ENCODE results near the gene KCNMA1.
"Not testable (repeated sequence)": the region's sequence is repeated elsewhere in the genome, so short reads cannot be mapped to it uniquely, and the experiment has no call there.

The KCNMA1 gene

DNA sequence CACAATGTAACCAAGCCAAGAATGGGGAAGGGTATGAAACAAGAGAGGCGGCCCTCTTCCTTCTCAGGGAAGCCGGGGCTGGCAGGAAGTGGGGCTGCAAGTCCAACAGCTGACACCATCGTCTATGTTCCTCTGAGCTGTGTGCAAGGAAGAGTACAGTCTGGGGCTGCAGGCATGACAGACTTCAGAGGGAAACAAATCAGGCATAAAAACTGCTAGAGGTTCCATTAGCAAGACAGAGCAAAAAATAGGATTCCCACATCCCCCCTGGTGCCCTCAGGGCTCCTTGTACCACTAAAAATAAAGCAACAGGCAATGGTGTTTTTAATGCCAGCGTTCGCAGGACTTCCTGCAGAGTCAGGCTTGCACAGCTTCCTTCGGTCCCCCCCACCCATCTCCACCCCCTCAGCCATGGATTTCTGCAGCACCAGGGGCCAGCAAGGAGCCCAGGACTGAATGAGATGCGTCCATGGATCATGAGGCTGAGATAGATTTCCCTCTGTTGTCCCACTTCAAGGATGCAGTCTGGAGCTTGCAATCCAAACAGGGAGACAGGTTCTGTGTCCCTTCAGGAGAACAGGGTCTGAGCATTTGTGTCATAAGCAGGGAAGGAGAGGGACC, 34.6 kb downstream of the KCNMA1 start:
- no peak for DNase-seq

DNA sequence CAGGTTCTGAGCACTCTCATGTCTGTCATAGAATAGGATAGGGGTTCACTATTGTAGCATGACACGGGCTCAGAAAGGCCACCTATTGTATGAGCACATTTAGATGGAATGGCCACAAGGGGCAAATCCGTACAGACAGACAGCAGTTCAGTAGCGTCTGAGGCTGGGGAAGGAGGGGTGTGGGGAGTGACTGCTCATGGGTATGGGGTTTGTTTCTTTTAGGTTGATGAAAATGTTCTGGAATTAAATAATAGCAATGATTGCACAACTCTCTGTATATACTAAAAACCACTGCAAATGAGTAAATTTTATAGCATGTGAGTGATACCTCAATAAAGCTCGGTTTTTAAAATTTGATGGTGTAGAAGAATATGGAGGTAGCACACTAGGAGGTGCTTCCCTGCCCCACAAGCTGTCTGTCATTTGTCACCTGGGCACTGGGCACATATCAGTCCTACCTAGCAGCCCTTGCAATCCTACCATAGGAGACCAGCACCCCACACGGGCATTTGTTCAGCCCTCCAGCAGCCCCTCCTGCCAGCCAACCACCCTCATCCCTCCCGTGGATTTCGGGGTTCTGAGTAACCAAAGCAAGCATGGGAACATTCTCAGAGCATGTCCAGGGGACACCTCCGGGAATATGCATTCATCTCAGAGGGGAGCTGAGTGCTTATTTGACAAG, 35.2 kb downstream of the KCNMA1 start:
- no peak for DNase-seq

DNA sequence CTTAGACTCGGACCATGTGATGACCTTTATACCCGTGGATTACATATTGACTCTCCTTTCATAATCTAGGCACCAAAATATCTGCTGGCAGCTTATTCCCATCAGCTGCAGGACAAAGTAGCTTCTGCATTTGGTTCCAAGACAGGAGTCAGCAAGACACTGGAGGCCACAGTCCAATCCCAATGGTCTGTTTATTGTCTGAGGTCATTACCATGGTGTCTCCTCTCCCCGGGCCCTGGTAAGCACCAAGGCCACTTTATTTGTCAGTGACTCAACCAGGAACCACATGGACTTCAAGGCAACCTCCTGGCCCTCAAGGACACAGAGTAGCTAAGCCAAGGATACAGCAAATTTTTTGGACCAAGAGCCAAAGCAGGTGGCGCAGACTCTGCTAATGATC, 36.1 kb downstream of the KCNMA1 start:
- DNase-seq = no peak

DNA sequence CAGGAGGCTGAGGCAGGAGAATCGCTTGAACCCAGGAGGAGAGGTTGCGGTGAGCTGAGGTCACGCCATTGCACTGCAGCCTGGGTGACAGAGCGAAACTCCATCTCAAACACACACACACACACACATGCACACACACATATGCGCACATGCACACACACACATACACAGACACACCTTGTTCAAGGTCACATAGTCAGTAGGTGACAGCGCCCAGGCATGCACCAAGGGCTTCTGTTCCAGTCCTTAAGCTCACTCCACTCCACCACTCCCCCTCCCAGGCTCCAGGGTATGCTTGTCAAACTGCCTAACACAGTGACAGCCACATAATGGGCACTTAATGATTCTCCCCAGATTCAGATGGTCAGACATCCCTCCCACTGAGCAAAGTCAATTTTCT, 37.0 kb downstream of the KCNMA1 start:
- DNase-seq = no peak

DNA sequence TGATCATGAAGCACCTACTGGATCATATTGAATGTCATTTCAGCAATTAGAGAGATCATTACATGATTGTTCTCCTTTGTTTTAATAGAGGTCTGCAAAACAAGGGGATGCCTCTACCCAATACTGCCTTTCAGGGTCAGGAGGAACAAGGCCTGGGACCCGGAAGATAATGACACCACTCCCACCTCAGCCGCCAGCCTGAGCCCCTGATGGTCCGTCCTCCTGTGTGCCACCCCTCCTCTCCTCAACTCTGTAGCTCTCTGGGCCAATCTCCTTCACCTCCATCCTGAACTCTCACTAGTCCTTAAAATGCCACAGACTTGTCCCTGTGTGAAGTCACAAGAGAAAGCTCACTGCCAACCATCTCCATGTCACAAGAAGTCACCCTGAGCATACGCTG, 38.0 kb downstream of the KCNMA1 start:
- no peak for DNase-seq

DNA sequence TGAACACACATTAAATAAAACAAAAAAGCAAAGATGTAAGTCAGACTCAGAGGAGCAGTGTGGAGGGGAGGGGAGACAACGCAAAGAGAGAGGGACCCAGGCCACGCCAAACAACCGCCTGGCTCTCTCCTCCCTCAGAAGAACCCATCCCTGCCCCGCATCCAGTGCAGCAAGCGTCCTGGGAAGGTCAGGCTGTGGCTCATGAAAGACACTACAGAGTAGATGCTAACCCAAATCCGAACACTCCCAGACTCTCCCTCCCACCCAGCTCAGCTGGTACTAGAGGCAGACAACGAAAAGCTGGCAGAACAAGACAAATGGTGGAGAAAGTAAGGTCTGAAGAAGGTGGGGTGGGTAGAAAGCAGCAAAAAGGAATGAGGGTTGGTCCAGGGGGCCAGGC, 39.0 kb downstream of the KCNMA1 start:
- no peak for DNase-seq

DNA sequence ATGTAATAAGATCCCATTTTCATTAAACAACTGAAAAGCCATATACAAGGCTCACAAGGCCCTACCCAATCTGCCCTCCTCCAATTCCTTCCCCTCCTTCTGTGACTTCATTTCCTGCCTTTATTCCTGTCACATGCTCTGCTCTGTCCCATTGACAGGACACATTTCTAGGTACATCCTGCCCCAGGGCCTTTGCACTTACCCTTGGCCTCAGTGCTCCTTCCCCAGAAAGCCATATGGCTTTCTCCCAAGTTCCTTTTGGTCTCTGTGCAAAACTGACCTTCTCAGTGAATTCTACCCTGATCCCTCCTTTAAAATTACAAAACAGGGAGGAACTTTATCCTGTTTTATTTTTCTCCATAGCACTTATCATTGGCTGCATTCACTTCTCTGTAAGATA, 40.0 kb downstream of the KCNMA1 start:
- DNase-seq = no peak

DNA sequence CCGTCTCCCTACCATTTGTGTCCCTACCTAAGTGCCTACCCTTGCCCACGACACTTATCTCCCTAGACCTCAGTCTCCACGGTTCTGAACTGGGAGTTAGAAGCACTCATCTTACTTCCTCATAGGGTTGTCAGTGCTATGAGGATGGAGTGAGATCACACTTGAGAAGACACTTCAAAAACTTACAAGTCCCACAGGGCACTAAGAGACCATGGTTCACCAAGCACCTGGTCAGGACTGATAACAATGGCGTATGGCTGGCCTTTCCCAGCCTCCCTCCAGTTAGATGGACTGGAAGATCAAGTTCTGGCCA, 43.2 kb downstream of the KCNMA1 start:
- DNase-seq = no peak

DNA sequence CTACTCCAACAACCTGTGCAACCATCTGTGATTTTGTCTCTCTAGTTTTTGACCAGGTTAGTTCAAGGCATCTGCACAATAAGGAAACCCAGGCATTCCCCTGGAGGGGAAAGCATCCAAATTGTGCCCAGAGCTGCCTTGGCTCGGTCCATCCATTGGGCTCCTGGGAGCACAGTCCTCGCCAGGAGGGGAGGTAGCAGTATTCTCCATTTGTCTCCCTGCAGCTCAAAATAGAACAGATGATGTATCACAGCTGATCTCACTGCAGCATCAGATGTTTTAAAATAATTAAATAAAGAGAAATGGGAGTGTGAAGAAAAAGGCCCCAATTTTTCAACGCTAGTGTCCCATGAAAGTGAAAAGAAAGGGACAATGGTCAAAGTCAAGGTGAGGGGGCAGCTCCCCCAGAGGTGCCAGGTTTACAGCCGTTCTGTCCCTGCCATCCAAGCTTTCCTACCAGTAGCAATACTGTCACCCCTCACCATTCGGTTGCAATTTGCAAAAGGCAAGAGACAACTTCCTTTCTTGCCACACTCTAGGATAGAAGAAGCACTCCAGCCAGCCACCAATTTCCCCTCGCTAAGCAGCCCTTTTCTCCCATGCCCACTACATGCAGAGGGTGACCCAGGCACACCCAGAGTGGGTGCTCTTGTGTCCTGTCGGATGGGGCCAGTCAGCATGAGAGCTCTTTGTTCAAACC, 43.7 kb downstream of the KCNMA1 start:
- DNase-seq = no peak

DNA sequence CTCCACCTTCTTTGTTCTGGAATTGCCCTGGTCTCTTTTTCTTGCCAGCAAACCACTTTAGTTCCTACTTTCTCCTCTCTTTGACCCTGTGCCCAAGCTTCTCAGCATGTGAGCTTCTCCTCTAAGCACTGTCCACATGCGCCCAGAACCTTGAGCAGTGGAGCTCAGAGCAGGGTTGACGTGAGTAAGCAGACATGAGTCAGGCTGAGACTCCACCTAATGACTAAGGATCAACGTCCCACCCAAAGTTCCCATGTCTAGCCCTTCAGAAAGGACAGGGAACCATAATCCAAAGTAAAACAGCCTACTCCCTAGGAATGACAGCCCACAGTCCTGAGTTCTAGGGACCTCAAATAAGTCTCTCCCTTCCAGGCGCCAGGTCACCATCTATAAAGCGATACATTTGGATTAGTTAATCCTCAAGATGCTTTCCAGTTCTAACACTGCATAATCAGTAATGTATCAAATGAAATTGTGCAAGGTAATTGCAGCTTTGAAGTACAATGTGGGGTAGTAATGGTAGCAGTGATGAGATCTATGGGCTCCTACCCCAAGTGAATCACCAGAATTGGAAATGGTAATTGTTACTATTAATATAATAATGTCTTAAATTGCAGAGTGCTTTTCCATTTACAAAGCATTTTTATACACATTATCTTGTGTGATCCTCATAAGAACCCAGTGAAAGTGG, 44.5 kb downstream of the KCNMA1 start:
- DNase-seq = no peak

DNA sequence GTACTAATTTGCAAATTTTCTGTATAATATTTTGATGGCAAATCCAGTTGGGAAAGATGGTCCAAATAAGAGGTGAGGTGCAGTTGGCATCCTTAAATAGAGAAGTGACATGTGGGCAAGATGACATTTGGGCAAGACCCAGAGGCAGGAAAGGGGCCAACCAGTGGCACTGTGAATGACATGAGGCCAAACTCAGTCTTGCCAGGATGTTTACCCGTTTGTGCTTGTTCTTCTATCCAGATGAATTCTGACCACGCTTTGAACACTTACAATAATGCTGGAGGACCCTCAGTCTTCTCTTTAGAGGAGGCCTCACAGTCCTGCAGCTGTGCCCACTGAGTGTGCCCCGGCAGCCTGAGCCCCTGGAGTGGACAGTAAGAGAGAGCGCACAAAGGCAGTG, 45.1 kb downstream of the KCNMA1 start:
- no peak for DNase-seq

DNA sequence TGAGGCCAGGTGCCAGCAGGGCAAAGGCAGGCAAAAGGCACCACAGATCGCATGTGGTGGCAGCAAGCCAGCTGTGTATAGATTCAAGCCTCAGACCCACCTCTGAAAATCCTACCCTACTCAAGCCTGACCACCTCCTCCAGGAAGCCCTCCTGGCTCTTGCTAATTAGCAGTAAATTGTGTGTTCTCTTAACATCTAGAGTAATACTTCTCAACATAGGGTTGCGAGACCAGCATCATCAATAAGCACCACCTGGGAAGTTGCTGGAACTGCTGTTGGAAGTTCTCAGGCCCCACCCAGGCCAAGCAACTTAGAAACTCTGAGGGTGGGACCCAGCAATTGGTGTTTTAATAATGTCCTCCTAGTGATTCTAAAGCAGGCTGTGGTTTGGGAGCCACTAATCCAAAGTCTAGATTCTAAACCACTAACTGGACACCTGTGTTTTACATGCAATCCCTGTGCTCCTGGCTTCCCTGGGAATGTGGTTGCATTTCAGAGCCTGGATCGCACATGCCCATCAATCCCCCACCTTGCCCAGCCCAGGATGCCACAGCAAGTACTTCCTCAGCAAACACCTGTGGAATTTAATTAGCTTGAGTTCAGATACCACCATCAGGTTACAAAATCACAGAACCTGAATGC, 46.2 kb downstream of the KCNMA1 start:
- no peak for DNase-seq

DNA sequence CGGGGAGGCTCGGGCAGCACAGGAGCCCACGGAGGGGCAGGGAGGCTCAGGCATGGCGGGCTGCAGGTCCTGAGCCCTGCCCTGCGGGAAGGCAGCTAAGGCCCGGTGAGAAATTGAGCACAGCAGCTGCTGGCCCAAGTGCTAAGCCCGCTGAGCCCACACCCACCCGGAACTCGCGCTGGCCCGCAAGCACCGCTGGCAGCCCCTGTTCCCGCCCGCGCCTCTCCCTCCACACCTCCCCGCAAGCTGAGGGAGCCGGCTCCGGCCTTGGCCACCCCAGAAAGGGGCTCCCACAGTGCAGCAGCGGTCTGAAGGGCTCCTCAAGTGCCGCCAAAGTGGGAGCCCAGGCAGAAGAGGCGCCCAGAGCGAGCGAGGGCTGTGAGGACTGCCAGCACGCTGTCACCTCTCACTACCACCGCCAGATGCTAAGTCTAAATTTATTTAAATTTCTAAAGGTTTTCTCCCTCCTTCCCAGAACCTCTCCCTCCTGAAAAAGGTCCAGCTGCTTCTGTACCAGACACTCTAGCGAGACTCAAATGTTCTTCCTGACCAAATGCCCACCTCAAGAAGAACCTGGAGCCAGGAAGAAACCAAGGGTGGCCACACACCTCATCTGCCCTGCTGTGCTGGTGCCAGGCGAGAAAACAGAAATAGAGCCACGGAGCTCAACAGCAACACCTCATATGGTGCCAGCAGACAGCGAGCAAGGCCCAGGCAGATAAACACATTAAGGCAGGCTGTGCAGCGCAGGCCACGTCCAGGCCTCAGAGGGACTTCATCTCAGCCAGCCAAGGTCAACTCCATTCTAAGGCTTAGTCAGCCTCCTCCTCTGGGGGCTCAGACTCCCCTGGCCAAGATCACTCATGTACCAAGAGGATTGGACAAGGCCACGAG, 47.0 kb downstream of the KCNMA1 start:
- DNase-seq = no peak

DNA sequence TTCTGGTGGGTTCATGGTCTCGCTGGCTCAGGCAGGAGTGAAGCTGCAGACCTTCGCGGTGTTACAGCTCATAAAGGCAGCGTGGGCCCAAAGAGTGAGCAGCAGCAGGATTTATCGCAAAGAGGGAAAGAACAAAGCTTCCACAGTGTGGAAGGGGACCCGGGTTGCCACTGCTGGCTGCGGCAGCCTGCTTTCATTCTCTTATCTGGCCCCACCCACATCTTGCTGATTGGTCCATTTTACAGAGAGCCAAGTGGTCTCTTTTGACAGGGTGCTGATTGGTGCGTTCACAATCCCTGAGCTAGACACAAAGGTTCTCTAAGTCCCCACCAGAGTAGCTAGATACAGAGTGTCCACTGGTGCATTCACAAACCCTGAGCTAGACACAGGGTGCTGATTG, 47.9 kb downstream of the KCNMA1 start:
- DNase-seq = not testable (repeated sequence)

DNA sequence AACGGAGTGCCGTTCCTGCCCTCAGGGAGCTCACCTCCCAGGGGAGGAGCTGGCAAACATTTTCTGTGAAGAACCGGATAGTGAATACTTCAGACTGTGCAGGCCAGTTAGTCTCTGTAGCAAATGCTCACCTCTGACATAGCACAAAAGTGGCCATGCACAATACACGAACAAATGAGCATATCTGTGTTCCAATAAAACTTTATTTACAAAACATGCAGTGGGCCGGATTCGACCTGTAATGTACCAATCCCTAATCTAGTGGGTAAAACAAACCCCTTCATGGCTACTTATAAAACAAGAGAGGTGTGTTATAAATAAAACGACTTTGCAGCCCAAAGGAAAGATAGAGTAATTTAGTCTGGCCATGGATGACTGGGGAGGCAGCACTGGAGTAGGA, 48.7 kb downstream of the KCNMA1 start:
- no peak for DNase-seq

DNA sequence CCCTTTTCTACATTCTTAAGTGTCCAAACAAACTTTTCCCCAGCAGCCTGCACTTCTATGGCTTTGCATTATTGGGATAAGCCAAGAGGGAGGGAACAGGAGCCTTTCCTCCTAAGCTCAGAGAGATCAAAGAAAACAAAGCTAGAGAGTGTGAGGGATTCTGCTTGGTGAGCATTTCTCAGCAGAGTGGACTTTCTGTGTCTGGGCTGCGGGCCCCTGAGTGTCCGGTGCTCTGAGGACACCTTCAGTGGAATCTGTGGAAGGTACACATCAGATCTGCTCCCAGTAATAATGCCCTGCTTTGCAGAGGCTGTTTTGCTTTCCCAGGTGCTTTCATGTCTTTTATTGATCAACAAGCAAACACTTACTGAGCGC, 50.2 kb downstream of the KCNMA1 start:
- no peak for DNase-seq

DNA sequence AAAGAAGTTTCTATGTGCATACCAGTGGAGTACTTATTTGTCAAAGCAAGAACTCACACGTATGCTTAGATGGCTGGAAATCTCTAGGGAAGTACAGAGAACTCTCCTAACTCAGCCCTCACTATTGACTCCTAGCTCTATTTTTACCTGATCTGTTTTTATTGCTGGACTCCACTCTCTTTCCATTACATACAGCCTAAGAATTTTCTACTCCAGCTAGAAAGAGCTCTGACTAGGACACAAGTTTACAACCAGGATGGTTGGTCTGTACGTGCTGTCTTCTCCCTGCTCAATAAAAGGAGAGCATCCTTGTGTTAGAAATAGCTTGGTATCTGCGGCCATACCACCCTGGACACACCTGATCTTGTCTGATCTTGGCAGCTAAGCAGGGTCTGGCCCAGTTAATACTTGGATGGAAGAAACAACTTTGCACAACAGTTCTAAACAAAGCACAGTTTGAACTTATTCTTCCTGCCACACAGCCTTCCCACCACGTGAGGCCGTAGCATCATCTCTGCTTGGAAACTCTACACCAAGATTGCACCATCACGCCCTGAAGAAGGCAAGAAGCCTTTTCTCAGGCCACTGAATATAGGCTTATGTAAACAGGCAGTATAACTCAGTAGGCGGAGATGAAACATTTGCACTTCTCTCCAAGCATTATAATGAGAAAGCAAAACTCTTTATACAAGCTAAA, 50.7 kb downstream of the KCNMA1 start:
- DNase-seq = no peak

DNA sequence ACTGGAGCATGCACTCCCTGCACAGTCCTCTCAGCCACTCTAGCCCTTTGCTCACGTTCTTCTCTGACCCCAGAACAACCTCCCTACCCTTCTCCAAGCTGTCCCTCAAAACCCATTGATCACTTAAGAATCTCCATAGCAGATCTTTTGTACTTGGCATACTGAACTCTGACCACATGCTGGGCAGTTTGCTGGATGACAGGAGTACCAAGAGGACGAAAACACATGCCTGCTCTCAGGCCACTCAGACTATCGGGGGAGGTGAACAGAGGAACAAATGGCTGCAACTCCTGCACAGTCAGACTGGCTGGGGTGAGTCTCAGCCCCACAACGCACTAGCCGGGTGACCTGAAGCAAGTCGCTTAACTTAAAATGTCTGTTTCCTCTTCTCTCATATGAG, 52.7 kb downstream of the KCNMA1 start:
- DNase-seq = no peak

DNA sequence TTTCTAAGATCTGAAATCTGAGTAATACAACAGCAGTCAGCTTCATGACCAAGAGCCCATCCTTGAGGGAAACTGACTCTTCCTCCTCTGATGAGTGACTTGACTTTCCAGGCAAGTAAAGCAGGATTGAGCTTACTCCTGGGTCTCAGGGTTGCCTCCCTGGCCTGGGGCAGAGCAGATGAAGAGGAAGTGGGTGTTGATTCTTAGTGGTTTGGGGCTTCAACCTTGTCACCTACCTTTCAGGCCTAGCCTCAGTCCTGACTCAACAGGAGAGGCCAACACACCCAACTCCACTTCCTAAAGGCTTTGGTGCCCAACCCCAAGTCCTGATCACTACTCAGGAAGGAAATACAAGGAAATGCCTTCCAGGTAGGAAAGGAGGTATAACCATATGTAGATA, 54.1 kb downstream of the KCNMA1 start:
- no peak for DNase-seq

DNA sequence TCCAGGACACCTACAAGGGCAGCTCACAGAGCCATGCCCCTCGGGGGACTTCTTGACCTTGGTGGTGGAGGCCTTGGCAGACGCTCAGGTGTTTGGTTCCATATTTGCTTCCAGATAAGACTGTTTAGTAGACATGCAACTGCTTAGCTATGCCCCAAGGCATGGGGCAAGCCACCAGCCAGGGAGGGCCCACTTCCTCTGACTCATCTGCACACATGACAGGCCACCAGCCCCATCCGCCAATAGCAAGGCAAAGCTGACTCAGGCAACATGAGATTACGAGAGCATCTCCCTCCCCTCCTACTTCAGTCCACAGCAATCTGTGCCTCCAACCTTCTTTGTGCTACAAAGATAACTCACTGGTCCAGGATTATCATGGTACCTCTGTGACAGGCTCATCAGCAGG, 54.9 kb downstream of the KCNMA1 start:
- no peak for DNase-seq

DNA sequence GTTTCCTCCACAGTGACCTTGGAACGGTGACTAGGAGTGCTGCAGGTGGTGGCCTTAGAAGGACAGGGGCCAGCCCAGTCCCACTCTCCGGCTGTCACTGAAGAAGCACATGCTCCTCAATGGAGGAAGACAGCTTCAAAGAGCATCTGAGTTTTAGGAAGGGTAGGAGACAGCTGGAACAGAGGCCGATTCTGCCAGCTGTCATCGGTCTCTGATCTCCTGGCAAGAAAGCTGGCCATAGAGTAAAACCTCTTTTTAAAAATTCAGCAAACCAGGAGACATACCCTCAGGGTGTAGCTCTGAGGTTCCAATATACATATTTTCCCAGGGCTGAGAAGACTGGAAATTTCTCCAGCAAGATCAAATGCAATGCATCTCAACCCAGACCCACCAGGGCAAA, 55.9 kb downstream of the KCNMA1 start:
- DNase-seq = no peak

DNA sequence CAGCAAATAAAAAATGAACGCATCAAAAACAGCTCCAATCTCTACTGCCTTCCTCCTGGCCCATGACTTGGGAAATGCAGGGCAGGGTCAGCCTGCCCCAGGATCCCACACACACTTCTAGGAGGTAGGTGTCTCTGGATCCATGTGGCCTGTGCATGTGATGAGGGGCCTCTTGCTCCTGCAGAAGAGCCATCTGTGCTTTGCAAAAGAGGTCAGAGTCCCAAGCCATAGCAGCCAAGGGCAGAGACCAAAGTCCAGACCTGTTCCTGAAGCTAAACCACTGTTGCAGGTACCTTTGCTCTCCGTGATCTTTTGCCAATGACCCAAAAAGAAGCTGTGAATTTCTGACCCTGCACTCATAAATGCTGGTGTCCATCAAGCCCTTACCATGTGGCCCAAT, 57.1 kb downstream of the KCNMA1 start:
- no peak for DNase-seq

Data from GDM1 (cell line).